Tibial nerve (tissue), 4 donors: ENCODE results near the gene PINK1. TPM values are rescaled to one million over a fixed set of nuclear protein-coding genes. Genes with fewer than 3 reads are reported as not detected.
"Not testable (repeated sequence)": the region's sequence is repeated elsewhere in the genome, so short reads cannot be mapped to it uniquely, and the experiment has no call there.

ENCODE experiments used
- DNase-seq, 2 donors: peaks; one replicate each; pipeline ENCODE4 v3.0.0-alpha.2; 2019; ENCODE audit warnings: low spot score in 2 of 2
- H3K27ac ChIP-seq, 4 donors: fragments of 200-600 bp; sonication (generic) in 3 of 4; one replicate each; pipeline ENCODE4 v1.5.1; 2017 to 2019; ENCODE audit warnings: mild to moderate bottlenecking in 1 of 4
- H3K27me3 ChIP-seq, 2 donors: fragments of 200-600 bp; sonication (generic) in 1 of 2; one replicate each; pipeline versions ENCODE4 v1.5.1 to v1.6.0; 2017 to 2019
- H3K36me3 ChIP-seq, 3 donors: fragments of 200-600 bp; sonication (generic); one replicate each; pipeline ENCODE4 v1.5.1; 2018 to 2019
- H3K4me1 ChIP-seq, 4 donors: fragments of 200-600 bp; sonication (generic) in 3 of 4; one replicate each; pipeline ENCODE4 v1.5.1; 2017 to 2019
- H3K4me3 ChIP-seq, 4 donors: fragments of 200-600 bp; sonication (generic) in 3 of 4; one replicate each; pipeline ENCODE4 v1.5.1; 2017 to 2019; ENCODE audit warnings: mild to moderate bottlenecking in 1 of 4, moderate library complexity in 1 of 4
- H3K9me3 ChIP-seq, 4 donors: fragments of 200-600 bp; sonication (generic) in 3 of 4; one replicate each; pipeline ENCODE4 v1.5.1; 2017 to 2019
- EP300 ChIP-seq, 2 donors: sonication (generic); formaldehyde crosslinking; IDR thresholded peaks; one replicate each; pipeline ENCODE4 v1.6.1; 2017; ENCODE audit warnings: antibody characterized with exemption in 2 of 2, mild to moderate bottlenecking in 1 of 2
- POLR2A ChIP-seq, 2 donors: fragments of 450-650 bp; IDR thresholded peaks; one replicate each; pipeline ENCODE4 v1.6.1; 2017; ENCODE audit warnings: antibody characterized with exemption in 2 of 2, mild to moderate bottlenecking in 2 of 2, moderate library complexity in 2 of 2
- WGBS, 2 donors: methylation state at CpG; one replicate each; pipeline ENCODE4 v1.1.5; 2018; 5-methylcytosine and 5-hydroxymethylcytosine counted together
- total RNA-seq, 4 donors: library from RNA; depleted of rRNA; stranded (reverse); fragments of >200 nt; gene quantifications; one replicate each; pipeline ENCODE4 v1.1.0, GENCODE V29; 2016
- TF ChIP-seq, protein P1 (sequence below), 5 experiments: fragments of 200-600 bp in 3 of 5; fragments of 450-650 bp in 2 of 5; sonication (generic) in 3 of 5; IDR thresholded peaks; one replicate each; pipeline ENCODE4 v1.5.1; 2016 to 2019; ENCODE audit warnings: antibody characterized with exemption in 5 of 5, mild to moderate bottlenecking in 3 of 5, moderate library complexity in 2 of 5

PINK1 gene
- total RNA-seq, 4 donors from 2014 or later: 93.9 to 134 (median 124) TPM

DNA sequence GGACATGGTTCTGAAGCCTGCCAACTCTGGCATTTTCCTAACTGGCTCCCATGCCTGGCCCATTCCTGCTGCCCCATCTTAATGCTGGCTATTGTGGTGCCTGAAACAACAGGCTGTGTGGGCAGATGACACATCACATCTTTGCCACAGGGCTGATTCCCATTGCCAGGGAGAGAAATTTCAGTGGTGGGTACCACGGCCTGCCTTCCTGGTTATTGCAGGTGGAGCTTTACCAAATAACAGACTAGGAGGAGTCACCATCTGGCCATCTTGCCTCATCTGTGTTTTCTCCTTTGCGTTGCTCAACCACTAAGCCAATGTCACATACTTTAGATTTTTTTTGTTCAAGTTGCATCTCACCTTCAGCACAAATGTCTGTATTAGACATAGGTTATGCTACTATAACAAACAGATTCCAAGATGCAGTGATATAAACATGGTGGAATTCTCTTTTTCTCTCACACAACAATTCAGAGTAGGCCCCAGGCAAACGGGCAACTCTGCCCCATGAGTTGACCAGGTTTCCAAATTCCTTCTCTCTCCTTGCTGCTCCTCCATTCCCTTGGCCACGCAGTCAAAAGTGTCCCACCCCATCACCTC lies 30.3 kb upstream of the PINK1 start:
- Histone ChIP-seq H3K9me3 (no peaks in the 10 kb centered on the region), H3K27me3 (no peaks in the 10 kb centered on the region), H3K27ac (no peak overlapping the region), H3K4me3 (no peak overlapping the region), H3K36me3 (no peaks in the 10 kb centered on the region), H3K4me1 (no peaks in the 10 kb centered on the region)
- DNase-seq: no peak
- WGBS, 2 donors: 91 to 92% methylated on average over 4 of the region's 4 CpGs
- TF ChIP-seq POLR2A (IDR thresholded peaks at IDR 0.05) (no peak), EP300 (IDR thresholded peaks at IDR 0.05) (no peak)
- TF ChIP-seq, protein P1, sequence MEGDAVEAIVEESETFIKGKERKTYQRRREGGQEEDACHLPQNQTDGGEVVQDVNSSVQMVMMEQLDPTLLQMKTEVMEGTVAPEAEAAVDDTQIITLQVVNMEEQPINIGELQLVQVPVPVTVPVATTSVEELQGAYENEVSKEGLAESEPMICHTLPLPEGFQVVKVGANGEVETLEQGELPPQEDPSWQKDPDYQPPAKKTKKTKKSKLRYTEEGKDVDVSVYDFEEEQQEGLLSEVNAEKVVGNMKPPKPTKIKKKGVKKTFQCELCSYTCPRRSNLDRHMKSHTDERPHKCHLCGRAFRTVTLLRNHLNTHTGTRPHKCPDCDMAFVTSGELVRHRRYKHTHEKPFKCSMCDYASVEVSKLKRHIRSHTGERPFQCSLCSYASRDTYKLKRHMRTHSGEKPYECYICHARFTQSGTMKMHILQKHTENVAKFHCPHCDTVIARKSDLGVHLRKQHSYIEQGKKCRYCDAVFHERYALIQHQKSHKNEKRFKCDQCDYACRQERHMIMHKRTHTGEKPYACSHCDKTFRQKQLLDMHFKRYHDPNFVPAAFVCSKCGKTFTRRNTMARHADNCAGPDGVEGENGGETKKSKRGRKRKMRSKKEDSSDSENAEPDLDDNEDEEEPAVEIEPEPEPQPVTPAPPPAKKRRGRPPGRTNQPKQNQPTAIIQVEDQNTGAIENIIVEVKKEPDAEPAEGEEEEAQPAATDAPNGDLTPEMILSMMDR (IDR thresholded peaks at IDR 0.05): no peak

DNA sequence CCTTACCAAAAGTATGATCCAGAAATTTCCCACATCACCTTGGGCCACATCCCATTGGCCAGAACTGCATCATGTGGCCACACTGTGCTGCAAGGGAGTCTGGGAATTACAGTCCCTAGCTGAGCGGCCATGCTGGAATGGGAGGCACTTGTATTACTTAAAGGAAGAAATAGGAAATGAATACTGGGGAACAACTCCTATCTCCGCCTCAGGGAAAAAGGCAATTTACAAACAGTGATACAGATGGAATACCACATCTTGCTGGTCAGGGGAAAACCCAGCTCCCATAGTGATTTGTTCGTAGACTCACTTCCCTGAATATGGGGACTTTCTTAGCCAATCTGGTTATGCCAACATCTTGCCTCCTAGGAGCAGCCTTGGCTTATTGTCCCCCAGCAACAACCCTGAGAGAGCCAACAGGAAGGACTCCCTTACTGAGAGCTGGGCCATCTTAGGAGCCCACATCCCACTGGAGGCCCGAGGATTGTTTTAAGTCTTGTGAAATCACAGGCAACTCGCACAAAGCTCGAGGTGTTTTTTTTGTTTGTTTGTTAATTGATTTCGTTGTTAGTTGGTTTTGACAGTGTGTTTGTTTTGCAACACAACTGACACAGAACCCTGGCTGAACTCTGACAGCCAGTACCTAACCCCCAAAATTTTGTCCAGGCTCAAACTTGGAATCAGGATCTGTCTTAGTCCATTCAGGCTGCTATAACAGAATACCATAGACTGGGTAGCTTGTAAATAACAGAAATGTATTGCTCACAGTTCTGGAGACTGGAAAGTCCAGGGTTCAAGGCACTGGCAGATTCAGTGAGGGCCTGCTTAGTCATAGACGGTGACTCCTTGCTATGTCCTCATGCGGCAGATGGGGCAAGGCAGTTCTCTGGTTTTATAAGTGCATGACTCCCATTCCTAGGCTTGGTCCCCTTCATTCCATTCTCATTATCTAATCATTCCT lies 29.5 kb upstream of the PINK1 start:
- DNase-seq: no peak
- no peak overlapping the region for H3K4me3 ChIP-seq
- no peak overlapping the region for H3K27ac ChIP-seq
- no peaks in the 10 kb centered on the region for H3K9me3 ChIP-seq
- no peaks in the 10 kb centered on the region for H3K4me1 ChIP-seq
- H3K36me3 ChIP-seq: no peaks in the 10 kb centered on the region
- WGBS, 2 donors: 85 to 91% methylated on average over 9 of the region's 9 CpGs
- TF ChIP-seq EP300 (IDR thresholded peaks at IDR 0.05): no peak
- TF ChIP-seq, protein P1 (IDR thresholded peaks at IDR 0.05): no peak
- TF ChIP-seq POLR2A (IDR thresholded peaks at IDR 0.05): no peak
- H3K27me3 ChIP-seq: no peaks in the 10 kb centered on the region

DNA sequence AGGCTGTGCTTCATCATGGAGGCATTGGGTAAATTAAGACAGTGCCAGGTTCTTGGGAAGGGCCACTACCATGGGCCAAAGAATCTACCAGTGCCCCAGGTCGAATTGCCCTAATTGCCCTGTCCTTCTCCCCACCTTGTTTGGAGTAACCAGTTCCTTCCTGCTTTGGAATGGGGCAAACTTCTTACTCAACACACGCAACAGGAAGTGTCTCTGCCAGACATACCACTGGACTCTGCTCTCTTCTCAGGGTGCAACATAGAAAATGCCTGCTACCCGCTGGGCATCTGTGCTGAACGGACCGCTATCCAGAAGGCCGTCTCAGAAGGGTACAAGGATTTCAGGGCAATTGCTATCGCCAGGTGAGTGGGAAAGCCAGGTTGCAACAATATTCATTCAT lies 28.6 kb upstream of the PINK1 start:
- Histone ChIP-seq H3K9me3 (no peaks in the 10 kb centered on the region), H3K4me1 (no peaks in the 10 kb centered on the region), H3K27me3 (no peaks in the 10 kb centered on the region), H3K27ac (no peak overlapping the region), H3K4me3 (no peak overlapping the region), H3K36me3 (no peaks in the 10 kb centered on the region)
- DNase-seq: no peak
- 81 to 85% methylated on average over 7 of the region's 7 CpGs for WGBS, 2 donors
- TF ChIP-seq, protein P1 (IDR thresholded peaks at IDR 0.05): no peak
- TF ChIP-seq EP300 (IDR thresholded peaks at IDR 0.05) (no peak), POLR2A (IDR thresholded peaks at IDR 0.05) (no peak)

DNA sequence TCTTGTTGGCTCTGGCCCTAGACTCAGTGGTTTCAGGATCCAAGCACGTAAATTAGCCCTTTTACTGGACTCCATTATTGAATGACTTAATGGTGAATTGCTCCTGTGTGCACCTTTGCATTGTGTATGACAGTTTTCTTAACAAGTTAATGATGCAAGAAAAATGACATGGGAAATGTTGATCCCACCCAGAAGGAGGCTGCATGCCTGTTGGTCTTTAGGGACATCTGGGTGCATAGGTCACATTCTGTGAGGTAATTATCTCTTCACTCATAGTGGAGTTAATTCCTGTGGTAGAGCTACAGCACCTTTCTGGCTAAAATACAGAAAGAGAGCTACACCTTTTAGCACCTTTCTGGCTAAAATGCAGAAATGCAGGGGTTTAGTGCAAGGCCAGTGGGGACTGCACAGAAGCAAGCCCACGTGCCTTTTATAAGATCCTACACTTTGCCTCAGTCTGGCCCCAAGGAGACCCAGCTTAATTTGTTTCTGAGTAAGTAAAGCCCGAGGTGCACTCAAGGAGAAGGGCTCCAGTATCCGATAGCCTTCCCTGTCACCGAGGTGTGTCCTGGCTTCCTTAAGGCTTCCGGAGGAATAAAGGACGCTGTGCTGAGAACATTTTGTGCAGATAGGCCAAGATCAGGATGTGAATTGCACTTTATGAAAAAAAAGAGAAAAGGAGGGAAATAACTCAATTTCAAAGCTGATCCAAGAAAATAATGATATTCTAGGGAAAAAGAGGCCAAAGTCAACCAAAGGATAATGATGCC lies 26.3 kb upstream of the PINK1 start:
- H3K4me1 ChIP-seq, H3K4me3 ChIP-seq, H3K9me3 ChIP-seq, H3K27me3 ChIP-seq, DNase-seq, H3K36me3 ChIP-seq: not testable (repeated sequence)
- WGBS, 2 donors: 47 to 62% methylated on average over 7 of the region's 7 CpGs
- peak overlapping the region in 1 of 4 donors; percentile 13 for H3K27ac ChIP-seq

DNA sequence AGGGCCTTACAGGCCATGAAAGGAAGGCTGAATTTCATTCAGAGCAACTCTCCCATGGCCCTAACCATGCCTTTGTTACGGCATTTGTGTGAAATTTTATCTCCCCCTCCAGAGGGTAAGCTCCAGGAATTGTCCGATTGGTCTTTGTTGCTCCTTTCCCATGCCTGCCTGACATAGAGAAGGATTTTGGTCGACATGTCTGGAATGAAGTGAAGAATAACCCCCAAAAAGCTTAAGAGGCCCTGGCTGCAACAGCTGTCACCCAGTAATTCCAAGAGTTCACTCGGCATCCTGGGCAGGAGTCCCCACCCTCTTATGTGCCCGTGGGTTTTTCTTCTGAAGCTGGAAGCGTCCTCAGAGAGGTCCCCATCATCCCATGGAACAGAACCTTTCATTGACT lies 23.7 kb upstream of the PINK1 start:
- TF ChIP-seq, protein P1 (IDR thresholded peaks at IDR 0.05): no peak
- TF ChIP-seq POLR2A (IDR thresholded peaks at IDR 0.05) (no peak), EP300 (IDR thresholded peaks at IDR 0.05) (no peak)
- Histone ChIP-seq H3K36me3 (no peaks in the 10 kb centered on the region), H3K9me3 (no peaks in the 10 kb centered on the region), H3K27me3 (no peaks in the 10 kb centered on the region), H3K4me1 (no peaks in the 10 kb centered on the region), H3K27ac (no peak overlapping the region), H3K4me3 (no peak overlapping the region)
- no peak for DNase-seq
- WGBS, 2 donors: 77 to 88% methylated on average over 6 of the region's 6 CpGs
